C4-2B (cell line): ENCODE data around the gene KIF6.

ENCODE experiments used
- ZFX ChIP-seq: fragments of 450-650 bp; IDR thresholded peaks from 2 replicates; pipeline ENCODE4 v1.6.1; 2017
- TF ChIP-seq, protein P1 (sequence below): fragments of 450-650 bp; conservative IDR thresholded peaks from 2 replicates; pipeline ENCODE4 v1.5.1; 2017; ENCODE audit warnings: mild to moderate bottlenecking

DNA sequence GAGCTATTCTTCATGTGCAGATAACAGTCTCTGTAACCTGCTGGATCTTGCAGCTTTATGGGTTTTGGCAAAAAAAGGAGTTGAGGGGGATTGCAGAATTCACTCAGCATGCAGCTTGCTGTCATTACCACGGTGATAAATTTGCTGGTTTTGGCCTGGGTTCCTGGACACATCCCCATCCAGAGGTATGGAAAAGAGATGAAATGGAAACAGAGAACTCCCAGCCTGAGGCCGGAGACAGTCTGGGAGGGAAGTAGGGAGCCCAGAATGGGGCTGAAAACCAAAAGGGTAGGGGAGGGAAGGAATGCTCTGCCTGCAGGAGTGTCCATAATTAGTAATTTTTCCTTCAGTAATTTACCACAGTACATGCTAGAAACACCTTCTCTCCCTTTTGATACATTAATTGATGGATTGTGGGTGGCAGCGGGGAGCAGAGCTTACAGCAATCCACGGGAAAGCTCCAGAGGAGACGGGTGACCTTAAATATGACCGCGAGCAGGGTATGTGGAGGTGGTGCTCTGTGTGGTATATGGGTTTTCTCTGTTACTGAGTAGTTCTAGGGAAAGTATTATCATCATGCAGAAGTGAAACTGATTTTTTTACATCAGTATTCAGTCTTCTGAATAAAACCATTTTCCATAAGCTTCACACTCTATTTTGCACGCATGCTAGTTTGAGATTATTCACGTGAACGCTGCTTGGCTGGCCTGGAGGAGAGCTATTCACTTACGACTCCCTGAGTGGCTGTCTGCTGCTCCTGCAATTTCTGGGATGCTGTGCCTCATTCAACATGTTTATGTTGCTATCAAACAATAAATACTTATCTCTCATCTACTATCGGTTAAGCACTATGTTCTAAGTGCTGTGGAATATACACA, 336.4 kb downstream of the KIF6 start:
- TF ChIP-seq, protein P1, sequence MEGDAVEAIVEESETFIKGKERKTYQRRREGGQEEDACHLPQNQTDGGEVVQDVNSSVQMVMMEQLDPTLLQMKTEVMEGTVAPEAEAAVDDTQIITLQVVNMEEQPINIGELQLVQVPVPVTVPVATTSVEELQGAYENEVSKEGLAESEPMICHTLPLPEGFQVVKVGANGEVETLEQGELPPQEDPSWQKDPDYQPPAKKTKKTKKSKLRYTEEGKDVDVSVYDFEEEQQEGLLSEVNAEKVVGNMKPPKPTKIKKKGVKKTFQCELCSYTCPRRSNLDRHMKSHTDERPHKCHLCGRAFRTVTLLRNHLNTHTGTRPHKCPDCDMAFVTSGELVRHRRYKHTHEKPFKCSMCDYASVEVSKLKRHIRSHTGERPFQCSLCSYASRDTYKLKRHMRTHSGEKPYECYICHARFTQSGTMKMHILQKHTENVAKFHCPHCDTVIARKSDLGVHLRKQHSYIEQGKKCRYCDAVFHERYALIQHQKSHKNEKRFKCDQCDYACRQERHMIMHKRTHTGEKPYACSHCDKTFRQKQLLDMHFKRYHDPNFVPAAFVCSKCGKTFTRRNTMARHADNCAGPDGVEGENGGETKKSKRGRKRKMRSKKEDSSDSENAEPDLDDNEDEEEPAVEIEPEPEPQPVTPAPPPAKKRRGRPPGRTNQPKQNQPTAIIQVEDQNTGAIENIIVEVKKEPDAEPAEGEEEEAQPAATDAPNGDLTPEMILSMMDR = no peak
- no peak for TF ChIP-seq ZFX
